Measurements from ENCODE around the gene FMNL3.
A peak's percentile ranks its signal among the peaks of the same experiment; 100 is the strongest.

FMNL3 gene

DNA sequence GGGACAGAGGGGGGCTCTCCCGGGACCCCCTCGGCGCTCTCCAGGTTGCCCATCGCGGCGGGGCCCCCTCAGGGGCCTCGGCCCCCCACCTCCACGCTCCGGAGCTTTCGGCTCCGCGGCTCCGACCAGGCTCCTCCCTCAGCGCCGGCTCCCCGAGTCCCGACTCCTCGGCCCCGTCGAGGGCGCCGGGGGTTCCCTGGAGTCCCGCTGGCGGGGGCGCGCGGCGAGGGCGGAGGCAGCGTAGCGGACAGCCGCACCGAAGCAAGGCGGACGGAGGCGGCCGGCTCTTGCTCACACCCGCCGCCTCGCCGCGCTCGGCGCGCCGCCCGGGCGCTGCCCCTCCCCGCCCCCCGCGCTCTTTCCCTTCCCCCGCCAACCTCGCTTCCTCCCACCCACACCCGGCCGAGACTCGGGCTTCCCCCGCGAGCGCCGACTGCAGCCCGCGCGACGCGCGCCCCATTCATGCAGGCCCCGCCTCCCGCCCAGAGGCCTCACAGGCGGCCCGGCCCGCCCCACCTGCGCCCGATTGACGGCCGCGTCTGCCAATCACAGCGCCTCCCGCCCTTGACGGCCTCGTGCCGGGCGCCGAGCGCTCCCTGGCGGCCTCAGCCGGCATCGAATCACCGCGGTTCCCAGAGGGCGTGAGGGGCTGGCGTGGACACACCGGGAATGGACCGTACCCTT lies at the start of gene FMNL3:
Gene FMNL3 (minus strand): TSS at position 278 of the 684 bp plus-strand sequence. CDS start 225 bp downstream, at position 53.
- ATAC-seq: peak; percentile 85

DNA sequence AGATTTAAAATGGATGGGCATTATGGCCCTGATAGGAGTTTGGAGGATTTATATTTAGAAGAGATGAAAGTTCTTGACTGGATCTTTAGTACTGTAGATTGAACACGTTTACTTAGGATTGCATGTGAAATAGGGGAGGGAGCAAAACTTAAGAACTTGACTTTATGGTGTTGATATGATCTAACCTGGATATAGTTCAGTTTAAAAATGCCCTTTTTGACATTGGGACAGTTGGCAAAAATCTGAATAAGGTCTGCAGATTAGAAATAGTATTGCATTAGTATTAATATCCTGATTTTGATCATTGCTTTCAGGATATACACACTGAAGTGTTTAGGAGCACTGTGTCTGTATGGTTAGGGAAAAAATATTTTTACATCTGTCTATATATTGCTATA lies 43.8 kb upstream of the FMNL3 start:
- TF ChIP-seq ZNF70 (CRISPR knock-in tag; IDR thresholded peaks at IDR 0.05) (no peak), TOX (CRISPR knock-in tag; IDR thresholded peaks at IDR 0.05; ENCODE audit: borderline replicate concordance) (no peak), ZFP30 (CRISPR knock-in tag; IDR thresholded peaks at IDR 0.05) (no peak), PATZ1 (CRISPR knock-in tag; IDR thresholded peaks at IDR 0.05; ENCODE audit: borderline replicate concordance) (no peak), CSRNP3 (CRISPR knock-in tag; IDR thresholded peaks at IDR 0.05) (no peak), TCF4 (CRISPR knock-in tag; IDR thresholded peaks at IDR 0.05; ENCODE audit: borderline replicate concordance) (no peak), OSR1 (CRISPR knock-in tag; IDR thresholded peaks at IDR 0.05) (no peak), ZC3H10 (CRISPR knock-in tag; IDR thresholded peaks at IDR 0.05) (no peak), ESRRG (CRISPR knock-in tag; IDR thresholded peaks at IDR 0.05) (no peak), PPARA (CRISPR knock-in tag; IDR thresholded peaks at IDR 0.05; ENCODE audit: borderline replicate concordance) (no peak), CSDC2 (CRISPR knock-in tag; IDR thresholded peaks at IDR 0.05) (no peak), GLIS3 (CRISPR knock-in tag; IDR thresholded peaks at IDR 0.05) (no peak), TSHZ2 (CRISPR knock-in tag; IDR thresholded peaks at IDR 0.05) (no peak), ZNF8 (CRISPR knock-in tag; IDR thresholded peaks at IDR 0.05) (no peak), CREB5 (CRISPR knock-in tag; IDR thresholded peaks at IDR 0.05; ENCODE audit: low read depth) (no peak), ISL1 (CRISPR knock-in tag; IDR thresholded peaks at IDR 0.05) (no peak)
- no peak; the same call in 2 of the 3 replicates for ATAC-seq

More for the DNA sequence above, at the start of gene FMNL3:
- TF ChIP-seq ESRRG (CRISPR knock-in tag; IDR thresholded peaks at IDR 0.05): no peak
- no peak for TF ChIP-seq ISL1 (CRISPR knock-in tag; IDR thresholded peaks at IDR 0.05)
- TF ChIP-seq ZNF8 (CRISPR knock-in tag; IDR thresholded peaks at IDR 0.05): no peak
- no peak for TF ChIP-seq CSDC2 (CRISPR knock-in tag; IDR thresholded peaks at IDR 0.05)
- TF ChIP-seq ZC3H10 (CRISPR knock-in tag; IDR thresholded peaks at IDR 0.05): no peak

- TF ChIP-seq SNAI2 (CRISPR knock-in tag; IDR thresholded peaks at IDR 0.05): no peak
- TF ChIP-seq ZC3H10 (CRISPR knock-in tag; IDR thresholded peaks at IDR 0.05): no peak
- TF ChIP-seq BACH2 (CRISPR knock-in tag; IDR thresholded peaks at IDR 0.05; ENCODE audit: borderline replicate concordance): no peak
- no peak for TF ChIP-seq TSHZ2 (CRISPR knock-in tag; IDR thresholded peaks at IDR 0.05)
- no peak for TF ChIP-seq PATZ1 (CRISPR knock-in tag; IDR thresholded peaks at IDR 0.05; ENCODE audit: borderline replicate concordance)
- TF ChIP-seq ZNF565 (CRISPR knock-in tag; conservative IDR thresholded peaks at IDR 0.05; ENCODE audit: low read depth): no peak
- no peak for TF ChIP-seq GLIS3 (CRISPR knock-in tag; IDR thresholded peaks at IDR 0.05)
- no peak for TF ChIP-seq TCF4 (CRISPR knock-in tag; IDR thresholded peaks at IDR 0.05; ENCODE audit: borderline replicate concordance)
- no peak for TF ChIP-seq RARB (CRISPR knock-in tag; IDR thresholded peaks at IDR 0.05)
- no peak for TF ChIP-seq TOX (CRISPR knock-in tag; IDR thresholded peaks at IDR 0.05; ENCODE audit: borderline replicate concordance)
- TF ChIP-seq ZFP3 (CRISPR knock-in tag; IDR thresholded peaks at IDR 0.05): no peak
- peak; percentile 55 for ATAC-seq
These were observed 43.1 kb upstream of the FMNL3 start for GRCh38 chr12:49750027-49750995.

All from SK-N-SH treated with all-trans-retinoic acid at 6 μM for 48 hours (cell line).